HTERT RPE-1 (cell line): ENCODE data around the gene RPS6KL1.
"Not testable (repeated sequence)": the region's sequence is repeated elsewhere in the genome, so short reads cannot be mapped to it uniquely, and the experiment has no call there.

Experiments used
- in situ Hi-C: fragments of 300-500 bp; cut with MboI; formaldehyde crosslinking; loops from 4 replicates; pipeline ENCODE4 v1.14.3; 2020; ENCODE audit warnings: low sequenced_read_pairs

RPS6KL1 gene

GRCh38 chr14:74937171-74937570, 14.1 kb upstream of the RPS6KL1 start:
- in situ Hi-C loops: no loop called here

DNA sequence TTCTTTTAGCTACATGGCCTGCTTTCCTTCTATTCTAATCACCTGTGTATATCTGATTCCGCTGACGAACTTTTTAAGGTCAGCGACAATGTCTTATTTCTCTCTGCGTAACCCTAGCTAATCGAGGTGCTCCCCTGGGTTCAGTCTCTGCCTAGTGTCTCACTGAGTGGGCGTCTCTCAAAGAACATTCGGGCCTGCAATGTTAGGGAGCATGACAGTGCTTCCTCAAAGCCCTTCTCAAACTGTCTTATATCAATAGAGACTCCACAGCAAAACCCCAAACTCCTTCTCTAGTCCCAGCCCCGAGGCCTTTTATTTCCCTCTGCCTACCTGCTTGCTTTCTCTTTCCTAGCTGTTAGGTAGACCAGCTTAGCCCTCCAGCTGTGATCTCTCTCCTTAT, 13.7 kb upstream of the RPS6KL1 start:
- in situ Hi-C loops: no loop called here

- in situ Hi-C loops: no loop called here
These were observed 13.1 kb upstream of the RPS6KL1 start for GRCh38 chr14:74936151-74936550.

DNA sequence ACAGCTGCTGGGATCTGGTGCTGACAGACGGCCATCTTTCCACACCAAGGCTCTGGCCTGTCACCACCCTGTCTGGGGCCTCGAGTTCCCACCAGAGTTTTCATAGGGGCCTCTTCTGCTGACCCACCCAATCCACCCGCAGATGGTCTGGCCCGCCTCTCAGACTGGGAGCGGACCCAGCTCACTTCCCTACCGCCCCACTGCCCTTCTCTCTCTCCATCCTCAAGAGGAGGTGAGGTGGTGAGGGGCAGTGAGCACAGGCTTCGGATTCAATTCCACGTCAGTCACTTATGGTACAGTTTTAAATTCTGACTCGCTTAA, 12.3 kb upstream of the RPS6KL1 start:
- in situ Hi-C loops: no loop called here

GRCh38 chr14:74934476-74935359, 11.7 kb upstream of the RPS6KL1 start:
- in situ Hi-C loops: no loop called here

- in situ Hi-C loops: no loop called here
These were observed 11.0 kb upstream of the RPS6KL1 start for GRCh38 chr14:74934041-74934440.

GRCh38 chr14:74932936-74933335, 9.9 kb upstream of the RPS6KL1 start:
- in situ Hi-C loops: not testable (repeated sequence)

- in situ Hi-C loops: no loop called here
These were observed 9.4 kb upstream of the RPS6KL1 start for GRCh38 chr14:74932401-74932901.

- in situ Hi-C loops: not testable (repeated sequence)
These were observed 8.7 kb upstream of the RPS6KL1 start for GRCh38 chr14:74931744-74932143.

DNA sequence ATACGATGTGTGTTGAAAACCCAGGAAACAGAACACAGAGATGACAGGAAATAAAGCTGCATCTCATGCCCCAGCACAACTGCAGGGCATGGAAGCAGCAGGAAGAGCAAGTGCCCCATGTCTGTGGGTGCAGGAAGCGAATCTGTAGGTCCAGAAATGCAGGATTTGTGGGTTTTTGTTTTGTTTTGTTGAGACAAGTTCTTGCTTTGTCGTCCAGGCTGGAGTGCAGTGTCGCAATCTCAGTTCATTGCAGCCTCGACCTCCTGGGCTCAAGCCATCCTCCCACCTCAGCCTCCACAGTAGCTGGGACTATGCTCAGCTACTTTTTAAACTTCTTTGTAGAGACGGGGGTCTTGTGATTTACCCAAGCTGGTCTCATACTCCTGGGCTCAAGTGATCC, 6.2 kb upstream of the RPS6KL1 start:
- in situ Hi-C loops: no loop called here

DNA sequence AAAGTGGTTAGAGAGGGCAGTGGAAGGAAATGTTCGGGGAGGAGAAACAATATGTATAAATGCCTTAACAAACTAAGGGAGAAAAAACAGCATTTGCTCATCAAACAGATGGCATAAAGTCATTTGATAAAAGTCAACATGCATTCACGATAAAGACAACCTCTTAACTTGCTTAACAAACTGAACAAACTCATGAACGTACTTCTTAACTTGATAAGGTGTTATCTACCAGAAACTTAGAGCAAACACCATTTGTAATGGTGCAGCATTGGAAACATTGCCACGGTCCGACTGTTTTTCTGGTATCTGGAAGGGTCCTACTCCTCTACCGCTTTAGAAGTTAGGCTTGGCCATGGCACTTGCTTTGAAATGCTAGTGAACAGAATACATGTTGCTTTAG, 4.2 kb upstream of the RPS6KL1 start:
- in situ Hi-C loops: no loop called here

DNA sequence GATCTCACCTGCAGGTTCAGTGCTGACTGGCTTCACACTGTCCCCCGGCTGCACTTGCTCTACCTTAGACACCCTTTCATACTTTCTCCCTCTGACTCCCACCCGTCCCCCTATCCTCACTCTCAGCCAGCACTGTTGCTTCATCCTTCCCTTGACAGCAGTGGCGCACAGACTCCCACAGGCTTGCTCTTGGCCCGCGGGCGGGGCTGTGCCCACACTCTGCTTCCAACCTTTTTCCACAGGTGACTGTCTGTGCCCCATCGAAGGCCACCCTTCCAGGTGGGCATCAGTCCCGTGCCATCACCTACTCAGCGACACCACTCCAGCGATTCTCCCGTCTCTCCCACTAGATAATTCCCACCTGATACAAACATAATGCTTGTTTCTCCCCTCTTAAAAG, 1.0 kb upstream of the RPS6KL1 start:
- in situ Hi-C loops: no loop called here

- in situ Hi-C loops: no loop called here
These were observed 891 bp downstream of the RPS6KL1 start for GRCh38 chr14:74921987-74922751.

- in situ Hi-C loops: no loop called here
These were observed 1.9 kb downstream of the RPS6KL1 start for GRCh38 chr14:74921053-74921620.

- in situ Hi-C loops: no loop called here
These were observed 2.8 kb downstream of the RPS6KL1 start for GRCh38 chr14:74920281-74920680.

- in situ Hi-C loops: no loop called here
These were observed 3.5 kb downstream of the RPS6KL1 start for GRCh38 chr14:74919421-74920165.

GRCh38 chr14:74918380-74918779, 4.7 kb downstream of the RPS6KL1 start:
- in situ Hi-C loops: no loop called here

DNA sequence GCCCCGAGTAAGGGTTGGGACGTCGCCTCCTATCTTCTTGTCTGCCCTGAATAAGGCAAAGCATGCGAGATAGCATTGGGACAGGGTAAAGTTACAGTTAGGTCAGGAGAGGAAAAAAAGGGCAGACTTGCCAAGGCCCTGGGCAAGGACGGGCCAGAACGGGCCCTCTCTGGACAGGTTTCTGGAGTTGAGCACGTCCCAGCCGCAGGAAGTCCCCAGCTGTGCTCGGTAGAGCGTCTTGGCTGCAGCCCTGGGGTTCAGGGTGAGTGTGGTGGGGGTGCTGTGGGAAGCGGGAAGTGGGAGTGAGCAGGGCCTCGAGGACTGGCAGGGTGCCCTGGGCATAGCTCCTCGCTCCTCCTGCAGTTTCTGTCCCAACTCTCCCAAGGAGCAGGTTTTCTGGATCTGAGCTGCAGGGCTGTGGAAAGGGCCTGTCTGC, 5.4 kb downstream of the RPS6KL1 start:
- in situ Hi-C loops: no loop called here

GRCh38 chr14:74917178-74917543, 5.9 kb downstream of the RPS6KL1 start:
- in situ Hi-C loops: no loop called here

- in situ Hi-C loops: no loop called here
These were observed 7.2 kb downstream of the RPS6KL1 start for GRCh38 chr14:74915826-74916225.

GRCh38 chr14:74915426-74915825, 7.6 kb downstream of the RPS6KL1 start:
- in situ Hi-C loops: no loop called here
